Heart right ventricle (tissue), 16 donors: Measurements from ENCODE around the gene DCPS. TPM values are rescaled to one million over a fixed set of nuclear protein-coding genes. Genes with fewer than 3 reads are reported as not detected.
A peak's percentile ranks its signal among the peaks of the same experiment; 100 is the strongest.

Experiments used
- ATAC-seq, 8 donors: fragments of 200-7000 bp; cut with Tn5 transposase; one replicate each; pipeline ENCODE4 v1.9.1; 2020; ENCODE audit warnings: mild to moderate bottlenecking in 8 of 8, moderate library complexity in 8 of 8, moderate number of reproducible peaks in 1 of 8
- DNase-seq, 2 donors: peaks; one replicate each; pipeline ENCODE4 v3.0.0-alpha.2; 2020
- H3K27ac ChIP-seq, 10 donors: fragments of 200-600 bp; sonication (generic) in 2 of 10; one replicate each; pipeline versions ENCODE4 v1.5.0 to v1.8.0; 2020 to 2022; ENCODE audit warnings: mild to moderate bottlenecking in 3 of 10
- H3K27me3 ChIP-seq, 7 donors: fragments of 200-600 bp; one replicate each; pipeline ENCODE4 v1.8.0; 2021 to 2022; ENCODE audit warnings: mild to moderate bottlenecking in 2 of 7
- H3K36me3 ChIP-seq, 9 donors: fragments of 200-600 bp; sonication (generic) in 1 of 9; one replicate each; pipeline versions ENCODE4 v1.5.0 to v1.8.0; 2020 to 2022; ENCODE audit warnings: mild to moderate bottlenecking in 2 of 9
- H3K4me1 ChIP-seq, 9 donors: fragments of 200-600 bp; sonication (generic) in 1 of 9; one replicate each; pipeline versions ENCODE4 v1.5.0 to v1.8.0; 2020 to 2022; ENCODE audit warnings: mild to moderate bottlenecking in 4 of 9
- H3K4me3 ChIP-seq, 10 donors: fragments of 200-600 bp; sonication (generic) in 2 of 10; one replicate each; pipeline versions ENCODE4 v1.5.0 to v1.8.0; 2020 to 2022; ENCODE audit warnings: mild to moderate bottlenecking in 7 of 10, moderate library complexity in 2 of 10
- H3K9me3 ChIP-seq, 11 donors: fragments of 200-600 bp in 10 of 11; sonication (generic) in 2 of 11; one replicate each; pipeline versions ENCODE4 v1.5.0 to v1.8.0; 2013 to 2022; ENCODE audit warnings: mild to moderate bottlenecking in 2 of 11, control low read depth in 1 of 11, moderate library complexity in 1 of 11
- CTCF ChIP-seq, 9 donors: fragments of 200-600 bp; sonication (generic) in 2 of 9; IDR thresholded peaks; one replicate each; pipeline versions ENCODE4 v1.5.0 to v1.8.0; 2021 to 2022; ENCODE audit warnings: antibody characterized with exemption in 9 of 9, mild to moderate bottlenecking in 5 of 9, moderate library complexity in 1 of 9
- WGBS, 2 donors: extraction: QIAGEN DNeasy Blood & Tissue Kit; methylation state at CpG; one replicate each; pipeline ENCODE4 v1.1.7; 2013; ENCODE audit warnings: inconsistent platforms in 1 of 2; 5-methylcytosine and 5-hydroxymethylcytosine counted together
- intact Hi-C, 10 donors: fragments of 100-400 bp; cut with DNase I; formaldehyde crosslinking; loops; one replicate each; pipeline versions ENCODE4 v1.11.1 to v1.14.2; 2022
- polyA plus RNA-seq, 2 donors: library from polyadenylated mRNA; stranded (reverse); fragments of 200-250 nt; gene quantifications; one replicate each; pipeline ENCODE4 v1.2.3, GENCODE V29; 2013
- total RNA-seq, 10 donors: library from RNA; stranded (reverse); fragmentation: NEBNext Ultra II Directional in 3 of 10; extraction: Animal tissue kit (Norgen Biotek cat#: 25700) in 3 of 10; gene quantifications; one replicate each; pipeline versions ENCODE4 v1.2.1 to v1.2.4, GENCODE V29; 2021 to 2023
- donor health status: Arrhythmogenic right ventricular cardiomyopathy.
- donor health status: ischemic (EF 13 %, LVEDD 7.1; RV severe dilation, severe dysfunction).
- donor health status: healthy with polysubstance abuse.
- donor health status: DM: no; HTN: yes; CAD: no.
- donor health status: DM: no; HTN: no; CAD: no.
- donor health status: ischemic (EF 25% LVEDD 6.9; RV normal size, moderate dysfunction).
- donor health status: ischemic (EF 25% LVEDD 5.7; RV mildly dilated, moderate dysfunction).
- donor health status: healthy.
- donor health status: DM: yes; HTN: yes; CAD: no.
- donor health status: Ischemic cardiomyopathy.
- donor health status: ischemic (EF 35%, LVEDD 5.7; RV mildly dilated, moderate dysfunction).
- donor health status: nonischemic (EF 11% LVEDD 7.7; RV severe dilation, severe dysfunction).
- donor health status: DM: yes; HTN: yes; CAD: no.
- donor health status: PGD.
- donor health status: ischemic (EF 29% LVEDD 5.4; RV normal size, mild dysfunction).
- donor health status: nonischemic (EF 23%, LVEDD 6.1; RV moderate dilation, normal function).

Gene DCPS
- total and polyA plus RNA-seq, 12 donors: 6.5 to 17.3 (median 10.6) TPM

- peak overlapping the region; percentile 33 to 87 (median 80) for H3K27ac ChIP-seq
- TF ChIP-seq CTCF (IDR thresholded peaks at IDR 0.05): no peak
- intact Hi-C loops: loop anchor here in 2 of 10 donors (5.0 kb wide), 2 partner anchors 34 to 79 kb away; partner anchors contain the start of gene ST3GAL4 (in 2 of the 2)
- ATAC-seq (no peak), DNase-seq (no peak)
- no peak overlapping the region for H3K4me3 ChIP-seq
- H3K4me1 ChIP-seq: peaks cover 21 to 90% (median 65%) of the 10 kb centered on the region in 9 donors
- no peaks in the 10 kb centered on the region for H3K9me3 ChIP-seq
- 54 to 60% methylated on average over 7 of the region's 7 CpGs for WGBS, 2 donors
- no peaks in the 10 kb centered on the region for H3K27me3 ChIP-seq
- H3K36me3 ChIP-seq: no peaks in the 10 kb centered on the region
Observed at GRCh38 chr11:126391286-126391954, 87.6 kb downstream of the DCPS start.

GRCh38 chr11:126391970-126392632 is 88.2 kb downstream of the DCPS start:
- ATAC-seq (peak; percentile 41 to 67 (median 54)), DNase-seq (peak in 1 of 2 donors; percentile 56)
- intact Hi-C loops: loop anchor here in 5 of 10 donors (2.0 to 5.0 kb wide), 5 partner anchors 35 to 81 kb away; partner anchors contain the start of gene ST3GAL4 (in 2 of the 5)
- H3K4me1 ChIP-seq: peaks cover 16 to 83% (median 58%) of the 10 kb centered on the region in 9 donors
- peak in 6 of 9 donors; percentile 29 to 58 (median 39) for TF ChIP-seq CTCF (IDR thresholded peaks at IDR 0.05)
- H3K27me3 ChIP-seq: no peaks in the 10 kb centered on the region
- peak overlapping the region; percentile 40 to 87 (median 80) for H3K27ac ChIP-seq
- H3K36me3 ChIP-seq: no peaks in the 10 kb centered on the region
- 20% methylated on average over 8 of the region's 8 CpGs for WGBS, 2 donors
- no peaks in the 10 kb centered on the region for H3K9me3 ChIP-seq
- H3K4me3 ChIP-seq: peak overlapping the region in 2 of 10 donors; percentile 3 to 17

GRCh38 chr11:126392633-126393013 is 88.8 kb downstream of the DCPS start:
- intact Hi-C loops: loop anchor here in 5 of 10 donors (2.0 to 5.0 kb wide), 5 partner anchors 35 to 82 kb away; partner anchors contain the start of gene ST3GAL4 (in 2 of the 5)
- Histone ChIP-seq H3K4me1 (peaks cover 16 to 78% (median 53%) of the 10 kb centered on the region in 9 donors), H3K4me3 (peak overlapping the region in 1 of 10 donors; percentile 3), H3K27me3 (no peaks in the 10 kb centered on the region), H3K36me3 (no peaks in the 10 kb centered on the region), H3K9me3 (no peaks in the 10 kb centered on the region), H3K27ac (peak overlapping the region; percentile 40 to 87 (median 80))
- TF ChIP-seq CTCF (IDR thresholded peaks at IDR 0.05): no peak
- DNase-seq (no peak), ATAC-seq (peak in 3 of 8 donors; percentile 11 to 38 (median 12))
- WGBS, 2 donors: 4 to 6% methylated on average over 4 of the region's 4 CpGs

GRCh38 chr11:126393143-126393542 is 89.3 kb downstream of the DCPS start:
- intact Hi-C loops: loop anchor here in 5 of 10 donors (2.0 to 5.0 kb wide), 5 partner anchors 36 to 82 kb away; partner anchors contain the start of gene ST3GAL4 (in 2 of the 5)
- Histone ChIP-seq H3K9me3 (no peaks in the 10 kb centered on the region), H3K36me3 (peaks cover 0 to 2% (median 0%) of the 10 kb centered on the region in 9 donors), H3K4me1 (peaks cover 16 to 72% (median 48%) of the 10 kb centered on the region in 9 donors), H3K27ac (peak overlapping the region; percentile 40 to 87 (median 80)), H3K4me3 (no peak overlapping the region), H3K27me3 (no peaks in the 10 kb centered on the region)
- ATAC-seq: no peak
- 73% methylated on average over 5 of the region's 5 CpGs for WGBS, 2 donors
- no peak for TF ChIP-seq CTCF (IDR thresholded peaks at IDR 0.05)
- no peak for DNase-seq
